T-helper 9 cell (primary cell): Measurements from ENCODE around the gene OSBPL7.

Source experiments
- DNase-seq: peaks from one replicate; pipeline ENCODE4 v3.0.0-alpha.2; 2020

OSBPL7 gene

GRCh38 chr17:47847341-47848197 lies 26.0 kb upstream of the OSBPL7 start:
- no peak for DNase-seq

- DNase-seq = no peak
These were observed 25.2 kb upstream of the OSBPL7 start for GRCh38 chr17:47846716-47847340.

- no peak for DNase-seq
These were observed 24.1 kb upstream of the OSBPL7 start for GRCh38 chr17:47845716-47846075.

GRCh38 chr17:47844814-47845715 lies 23.5 kb upstream of the OSBPL7 start:
- DNase-seq = no peak

GRCh38 chr17:47844227-47844626 lies 22.6 kb upstream of the OSBPL7 start:
- no peak for DNase-seq

GRCh38 chr17:47843391-47843730 lies 21.8 kb upstream of the OSBPL7 start:
- DNase-seq = no peak

- no peak for DNase-seq
These were observed 20.1 kb upstream of the OSBPL7 start for GRCh38 chr17:47841488-47842291.

- DNase-seq = peak; percentile 80
These were observed 19.3 kb upstream of the OSBPL7 start, which contains the start of gene SCRN2 for GRCh38 chr17:47840742-47841487. Gene SCRN2 (minus strand): TSS chr17:47841273. CDS start chr17:47840843, 430 bp downstream.

GRCh38 chr17:47840001-47840741 lies 18.6 kb upstream of the OSBPL7 start:
- DNase-seq = no peak

GRCh38 chr17:47839071-47839470 lies 17.5 kb upstream of the OSBPL7 start:
- DNase-seq = no peak

GRCh38 chr17:47838636-47839035 lies 17.0 kb upstream of the OSBPL7 start:
- no peak for DNase-seq

- DNase-seq = no peak
These were observed 15.9 kb upstream of the OSBPL7 start for GRCh38 chr17:47837401-47838039.

GRCh38 chr17:47836601-47837000 lies 15.0 kb upstream of the OSBPL7 start:
- no peak for DNase-seq

- DNase-seq = no peak
These were observed 13.2 kb upstream of the OSBPL7 start for GRCh38 chr17:47834756-47835155.

- DNase-seq = no peak
These were observed 10.3 kb upstream of the OSBPL7 start for GRCh38 chr17:47831934-47832327.

- DNase-seq = peak; percentile 88
These were observed 9.7 kb upstream of the OSBPL7 start, which contains the start of the genes LRRC46 and MRPL10 for GRCh38 chr17:47831003-47831933. Gene LRRC46 (plus strand): TSS chr17:47831670. CDS start chr17:47831990, 320 bp downstream. Gene MRPL10 (minus strand): TSS chr17:47831541. CDS start chr17:47831511, 30 bp downstream.

GRCh38 chr17:47830396-47831002 lies 8.9 kb upstream of the OSBPL7 start:
- DNase-seq = no peak

- peak; percentile 37 for DNase-seq
These were observed 8.3 kb upstream of the OSBPL7 start for GRCh38 chr17:47829870-47830269.

- DNase-seq = no peak
These were observed 1.9 kb upstream of the OSBPL7 start for GRCh38 chr17:47823519-47823918.
